SKM-1 treated with dmso at 0.1 percent for 144 hours (cell line): Measurements from ENCODE around the gene DNAJA1.
"Not testable (repeated sequence)": the region's sequence is repeated elsewhere in the genome, so short reads cannot be mapped to it uniquely, and the experiment has no call there.

Source experiments
- DNase-seq: peaks from one replicate; lab custom pipeline; 2025; ENCODE audit not compliant: unreplicated experiment; lab: John Stamatoyannopoulos, UW

The DNAJA1 gene

DNA sequence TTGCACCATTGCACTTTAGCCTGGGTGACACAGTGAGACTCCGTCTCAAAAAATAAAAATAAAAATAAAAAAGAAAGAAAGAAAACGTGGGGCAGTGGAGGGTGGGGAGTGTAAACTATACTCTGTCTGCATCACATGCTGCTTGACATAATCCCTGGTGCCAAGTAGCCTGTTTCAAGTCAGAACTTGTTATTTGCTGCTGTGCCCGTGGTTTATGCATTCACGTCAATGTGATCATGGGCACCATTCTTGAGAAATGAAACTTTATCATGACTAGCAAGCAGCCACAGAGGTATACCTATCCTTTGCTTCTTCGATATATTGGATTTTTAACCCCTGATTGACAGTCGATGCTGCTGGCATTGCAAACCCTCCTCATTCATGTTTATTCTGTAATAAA lies 55.5 kb downstream of the DNAJA1 start:
- no peak for DNase-seq

DNA sequence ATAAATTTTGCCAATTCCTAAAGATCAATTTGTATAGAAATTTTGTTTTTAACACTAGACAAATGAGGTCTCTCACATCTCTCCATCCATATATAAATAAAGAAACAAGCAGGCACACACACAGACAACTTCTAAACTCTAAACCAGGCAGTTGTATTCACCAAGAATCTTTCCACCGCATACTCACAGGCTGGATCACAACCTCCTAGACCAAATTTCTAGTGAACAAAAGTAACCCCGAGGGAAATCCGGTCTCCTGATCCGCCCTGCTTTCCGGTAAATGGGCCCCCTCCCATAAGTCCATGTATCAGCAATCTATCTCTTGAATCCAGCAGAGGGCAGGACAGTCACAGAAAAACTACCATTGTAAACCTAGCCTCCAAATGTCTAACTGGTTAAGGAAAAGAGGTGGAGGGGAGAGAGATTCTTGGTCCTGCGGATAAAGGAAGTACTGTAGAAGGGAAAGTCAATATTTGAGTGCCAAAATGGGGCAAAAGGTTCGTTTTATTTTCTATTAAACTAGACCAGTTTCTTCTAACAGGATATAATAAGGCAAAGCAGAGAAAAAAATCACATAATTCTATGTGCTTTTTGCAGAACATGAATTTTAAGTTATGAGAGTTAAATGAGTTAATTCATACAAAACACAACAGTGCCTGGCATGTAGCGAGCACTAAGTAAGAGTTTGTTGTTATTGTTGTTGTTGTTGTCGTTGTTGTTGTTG lies 56.2 kb downstream of the DNAJA1 start:
- DNase-seq: peak; percentile 91

DNA sequence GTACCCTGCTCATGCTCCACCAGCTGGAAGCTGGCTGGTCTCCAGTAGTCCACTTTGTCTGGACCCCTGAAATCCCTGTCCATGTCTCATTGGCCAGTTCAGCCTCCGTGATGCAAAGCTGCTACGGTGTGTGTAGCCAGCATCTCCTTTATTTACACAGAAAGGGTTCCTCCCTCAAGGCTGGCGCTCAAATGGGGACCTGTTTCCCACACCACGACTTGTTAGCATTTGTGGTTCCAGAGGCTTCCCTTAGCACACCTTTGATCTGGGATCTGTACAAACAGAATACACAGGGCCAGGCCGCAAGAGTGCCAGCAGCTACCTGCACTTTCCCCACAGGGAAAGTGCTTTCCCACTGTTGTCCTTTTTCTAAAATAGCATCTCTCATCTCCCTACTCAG lies 57.1 kb downstream of the DNAJA1 start:
- no peak for DNase-seq

DNA sequence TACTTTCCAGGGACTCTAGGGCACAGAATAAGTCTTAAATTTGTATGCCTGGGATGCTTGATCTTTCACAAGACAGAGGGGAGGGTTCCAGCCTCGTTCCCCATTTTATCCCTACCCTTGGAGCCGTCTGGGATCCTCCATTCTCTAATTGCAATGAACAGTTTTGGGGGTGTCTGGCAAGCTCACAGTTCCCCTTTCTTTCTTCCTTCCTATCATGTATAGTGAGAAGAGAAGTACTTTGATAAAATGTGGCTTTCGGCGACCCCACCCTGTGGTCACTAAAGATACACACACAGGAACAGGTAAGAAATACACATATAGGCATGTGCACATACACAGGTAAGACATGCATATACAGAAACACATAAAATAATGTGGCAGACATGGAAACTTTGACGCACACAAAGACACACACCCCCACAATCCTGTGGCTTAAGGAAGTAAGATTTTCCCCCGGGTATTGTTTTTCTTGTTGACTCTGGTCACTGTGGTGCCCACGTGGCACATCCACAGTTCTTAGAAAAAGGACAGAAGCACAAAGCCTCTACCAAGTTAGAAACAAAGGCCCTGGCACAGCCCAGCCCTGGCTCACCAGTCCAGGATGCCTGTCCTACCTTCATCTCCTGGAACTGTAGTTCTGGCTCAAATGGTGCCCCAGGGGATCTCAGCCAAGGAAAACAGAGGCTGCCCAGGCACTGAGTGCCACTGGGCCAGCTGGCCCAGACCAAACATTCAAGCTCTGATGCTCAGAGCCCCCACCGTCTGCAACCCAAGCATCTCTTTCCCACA lies 57.7 kb downstream of the DNAJA1 start:
- no peak for DNase-seq

GRCh38 chr9:33085672-33086071 lies 60.6 kb downstream of the DNAJA1 start:
- not testable (repeated sequence) for DNase-seq
